ENCODE results near the gene DCP1B.

- TF ChIP-seq CTCF (IDR thresholded peaks at IDR 0.05; ENCODE audit: insufficient read depth, low read length, poor library complexity, severe bottlenecking) (no peak), EZH2phosphoT487 (conservative IDR thresholded peaks at IDR 0.05; ENCODE audit: low read length) (no peak)
Measured at GRCh38 chr12:1947081-1947480, 57.2 kb downstream of the DCP1B start.

Data from SU-DHL-6 (cell line).